ENCODE measurements around the gene PPP6C. TPM values are rescaled to one million over a fixed set of nuclear protein-coding genes. Genes with fewer than 3 reads are reported as not detected.
"Not testable (repeated sequence)": the region's sequence is repeated elsewhere in the genome, so short reads cannot be mapped to it uniquely, and the experiment has no call there.

PPP6C gene
- total RNA-seq, 1 donor from 2014 or later: 38.8 TPM

GRCh38 chr9:125181756-125182155 is 7.8 kb downstream of the PPP6C start:
- ATAC-seq: not testable (repeated sequence)

- no peak for ATAC-seq
Observed at GRCh38 chr9:125180876-125181275, 8.7 kb downstream of the PPP6C start.

- ATAC-seq: not testable (repeated sequence)
Observed at GRCh38 chr9:125179776-125180175, 9.8 kb downstream of the PPP6C start.

GRCh38 chr9:125177888-125178287 is 11.7 kb downstream of the PPP6C start:
- ATAC-seq: no peak

- ATAC-seq: no peak
Observed at GRCh38 chr9:125176636-125177035, 13.0 kb downstream of the PPP6C start.

- ATAC-seq: no peak
Observed at GRCh38 chr9:125172031-125172755, 17.4 kb downstream of the PPP6C start.

GRCh38 chr9:125169895-125170294 is 19.7 kb downstream of the PPP6C start:
- no peak for ATAC-seq

- ATAC-seq: no peak
Observed at GRCh38 chr9:125166762-125167161, 22.8 kb downstream of the PPP6C start.

GRCh38 chr9:125162891-125163290 is 26.7 kb downstream of the PPP6C start:
- not testable (repeated sequence) for ATAC-seq

GRCh38 chr9:125161284-125161918 is 28.2 kb downstream of the PPP6C start:
- ATAC-seq: no peak

- no peak for ATAC-seq
Observed at GRCh38 chr9:125160750-125161149, 28.9 kb downstream of the PPP6C start.

- no peak for ATAC-seq
Observed at GRCh38 chr9:125156551-125156950, 33.1 kb downstream of the PPP6C start.

GRCh38 chr9:125153712-125154367 is 35.8 kb downstream of the PPP6C start:
- no peak for ATAC-seq

GRCh38 chr9:125151730-125152129 is 37.9 kb downstream of the PPP6C start:
- no peak for ATAC-seq

GRCh38 chr9:125150349-125151245 is 39.0 kb downstream of the PPP6C start:
- ATAC-seq: peak; percentile 35

- ATAC-seq: no peak
Observed at GRCh38 chr9:125147401-125147951, 42.1 kb downstream of the PPP6C start.

GRCh38 chr9:125146247-125146646 is 43.4 kb downstream of the PPP6C start:
- ATAC-seq: no peak

GRCh38 chr9:125145425-125145824 is 44.2 kb downstream of the PPP6C start:
- no peak for ATAC-seq

- peak; percentile 100 for ATAC-seq
Observed at GRCh38 chr9:125143377-125144090, 46.1 kb downstream of the PPP6C start, which contains the start of gene SCAI. TSS of gene SCAI (minus strand) at chr9:125143528. CDS start at chr9:125143437, 91 bp downstream.

- ATAC-seq: no peak
Observed at GRCh38 chr9:125142560-125143376, 46.8 kb downstream of the PPP6C start.

GRCh38 chr9:125141751-125142150 is 47.9 kb downstream of the PPP6C start:
- ATAC-seq: no peak
